Uterus (tissue), 2 donors: ENCODE measurements around the gene ATP2A2.

ENCODE experiments used
- POLR2A ChIP-seq, 2 donors: fragments of 450-650 bp; IDR thresholded peaks; one replicate each; pipeline ENCODE4 v1.6.1; 2016; ENCODE audit warnings: antibody characterized with exemption in 2 of 2, mild to moderate bottlenecking in 1 of 2, moderate library complexity in 1 of 2
- TF ChIP-seq, protein P1 (sequence below), 4 experiments: fragments of 200-600 bp in 2 of 4; fragments of 450-650 bp in 2 of 4; sonication (generic) in 2 of 4; IDR thresholded peaks; one replicate each; pipeline ENCODE4 v1.5.1; 2016 to 2019; ENCODE audit warnings: antibody characterized with exemption in 4 of 4, mild to moderate bottlenecking in 2 of 4, moderate library complexity in 1 of 4

DNA sequence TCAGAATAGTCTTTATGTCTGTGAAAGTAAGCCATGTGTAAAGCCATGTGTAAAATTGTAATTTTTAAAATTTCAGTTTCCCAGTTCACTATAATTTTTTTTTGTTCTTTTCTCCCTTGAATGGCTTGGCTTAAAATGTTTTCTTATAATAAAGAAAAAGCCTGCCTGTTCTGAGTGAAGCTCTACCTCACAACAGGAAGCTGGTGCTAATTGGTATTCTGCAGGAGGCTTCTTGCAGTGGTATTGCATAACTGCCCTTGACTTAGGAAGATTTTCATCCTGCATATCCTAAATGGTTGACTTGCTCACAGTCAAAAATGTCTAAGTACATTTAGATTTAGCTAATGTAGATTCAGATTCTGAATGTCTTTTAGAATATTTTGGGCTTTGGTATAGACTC, 49.5 kb downstream of the ATP2A2 start:
- TF ChIP-seq, protein P1, sequence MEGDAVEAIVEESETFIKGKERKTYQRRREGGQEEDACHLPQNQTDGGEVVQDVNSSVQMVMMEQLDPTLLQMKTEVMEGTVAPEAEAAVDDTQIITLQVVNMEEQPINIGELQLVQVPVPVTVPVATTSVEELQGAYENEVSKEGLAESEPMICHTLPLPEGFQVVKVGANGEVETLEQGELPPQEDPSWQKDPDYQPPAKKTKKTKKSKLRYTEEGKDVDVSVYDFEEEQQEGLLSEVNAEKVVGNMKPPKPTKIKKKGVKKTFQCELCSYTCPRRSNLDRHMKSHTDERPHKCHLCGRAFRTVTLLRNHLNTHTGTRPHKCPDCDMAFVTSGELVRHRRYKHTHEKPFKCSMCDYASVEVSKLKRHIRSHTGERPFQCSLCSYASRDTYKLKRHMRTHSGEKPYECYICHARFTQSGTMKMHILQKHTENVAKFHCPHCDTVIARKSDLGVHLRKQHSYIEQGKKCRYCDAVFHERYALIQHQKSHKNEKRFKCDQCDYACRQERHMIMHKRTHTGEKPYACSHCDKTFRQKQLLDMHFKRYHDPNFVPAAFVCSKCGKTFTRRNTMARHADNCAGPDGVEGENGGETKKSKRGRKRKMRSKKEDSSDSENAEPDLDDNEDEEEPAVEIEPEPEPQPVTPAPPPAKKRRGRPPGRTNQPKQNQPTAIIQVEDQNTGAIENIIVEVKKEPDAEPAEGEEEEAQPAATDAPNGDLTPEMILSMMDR (IDR thresholded peaks at IDR 0.05): no peak
- TF ChIP-seq POLR2A (IDR thresholded peaks at IDR 0.05): no peak
